Lower leg skin (tissue), 4 donors: ENCODE data around the gene TESPA1. TPM values are rescaled to one million over a fixed set of nuclear protein-coding genes. Genes with fewer than 3 reads are reported as not detected.
"Not testable (repeated sequence)": the region's sequence is repeated elsewhere in the genome, so short reads cannot be mapped to it uniquely, and the experiment has no call there.

Experiments used
- DNase-seq, 2 donors: peaks; one replicate each; pipeline ENCODE4 v3.0.0-alpha.2; 2019; ENCODE audit warnings: low spot score in 2 of 2
- H3K4me3 ChIP-seq: fragments of 200-600 bp; sonication (generic); 2 replicates; pipeline ENCODE4 v1.5.1; 2017; ENCODE audit warnings: mild to moderate bottlenecking, low read depth; ENCODE audit not compliant: poor library complexity, severe bottlenecking
- CTCF ChIP-seq, 3 donors: fragments of 450-650 bp; IDR thresholded peaks; one replicate each; pipeline ENCODE4 v1.5.1; 2016; ENCODE audit warnings: antibody characterized with exemption in 3 of 3, mild to moderate bottlenecking in 3 of 3, moderate library complexity in 2 of 3
- POLR2A ChIP-seq, 2 donors: fragments of 450-650 bp; IDR thresholded peaks; one replicate each; pipeline ENCODE4 v1.6.1; 2016 to 2017; ENCODE audit warnings: antibody characterized with exemption in 2 of 2, mild to moderate bottlenecking in 1 of 2, moderate library complexity in 1 of 2
- WGBS, 2 donors: methylation state at CpG; one replicate each; pipeline ENCODE4 v1.1.5; 2018; 5-methylcytosine and 5-hydroxymethylcytosine counted together
- intact Hi-C: fragments of 100-400 bp; cut with DNase I; formaldehyde crosslinking; loops from one replicate; pipeline ENCODE4 v1.15.0; 2023; ENCODE audit warnings: low total_unique reads
- total RNA-seq, 4 donors: library from RNA; depleted of rRNA; stranded (reverse); fragments of >200 nt; gene quantifications; one replicate each; pipeline ENCODE4 v1.1.0, GENCODE V29; 2016

Gene TESPA1
- total RNA-seq, 4 donors from 2014 or later = 0.68 TPM; not detected in 3

- DNase-seq = no peak
- intact Hi-C loops = loop anchor here (10.0 kb wide), 2 partner anchors 199 to 249 kb away; no protein-coding TSS in a partner anchor
- no peak overlapping the region for H3K4me3 ChIP-seq
- TF ChIP-seq CTCF (IDR thresholded peaks at IDR 0.05) = no peak
- no peak for TF ChIP-seq POLR2A (IDR thresholded peaks at IDR 0.05)
Observed at GRCh38 chr12:54954228-54954627, 30.3 kb downstream of the TESPA1 start.

GRCh38 chr12:54950071-54950727 is 34.4 kb downstream of the TESPA1 start:
- no peak for TF ChIP-seq POLR2A (IDR thresholded peaks at IDR 0.05)
- TF ChIP-seq CTCF (IDR thresholded peaks at IDR 0.05) = no peak
- intact Hi-C loops = loop anchor here (10.0 kb wide), 2 partner anchors 195 to 245 kb away; no protein-coding TSS in a partner anchor
- WGBS, 2 donors = 90% methylated on average over 1 of the region's 1 CpG
- DNase-seq = no peak
- H3K4me3 ChIP-seq = no peak overlapping the region

GRCh38 chr12:54949073-54949711 is 35.4 kb downstream of the TESPA1 start:
- WGBS, 2 donors = 56 to 65% methylated on average over 2 of the region's 2 CpGs
- DNase-seq = no peak
- TF ChIP-seq POLR2A (IDR thresholded peaks at IDR 0.05) (no peak), CTCF (IDR thresholded peaks at IDR 0.05) (no peak)
- no peak overlapping the region for H3K4me3 ChIP-seq
- intact Hi-C loops = no loop called here

GRCh38 chr12:54948171-54948570 is 36.4 kb downstream of the TESPA1 start:
- 86 to 94% methylated on average over 1 of the region's 1 CpG for WGBS, 2 donors
- TF ChIP-seq POLR2A (IDR thresholded peaks at IDR 0.05) (no peak), CTCF (IDR thresholded peaks at IDR 0.05) (no peak)
- no peak overlapping the region for H3K4me3 ChIP-seq
- intact Hi-C loops = no loop called here
- DNase-seq = no peak

GRCh38 chr12:54945082-54945481 is 39.5 kb downstream of the TESPA1 start:
- no peak for TF ChIP-seq POLR2A (IDR thresholded peaks at IDR 0.05)
- TF ChIP-seq CTCF (IDR thresholded peaks at IDR 0.05) = no peak
- DNase-seq = no peak
- H3K4me3 ChIP-seq = no peak overlapping the region
- WGBS, 2 donors = 69 to 75% methylated on average over 2 of the region's 2 CpGs
- intact Hi-C loops = no loop called here

- WGBS, 2 donors = 62 to 66% methylated on average over 4 of the region's 4 CpGs
- intact Hi-C loops, DNase-seq, H3K4me3 ChIP-seq: not testable (repeated sequence)
Observed at GRCh38 chr12:54943292-54943691, 41.3 kb downstream of the TESPA1 start.
